Transverse colon (tissue), 4 donors: ENCODE data around the gene SHISA5. TPM values are rescaled to one million over a fixed set of nuclear protein-coding genes. Genes with fewer than 3 reads are reported as not detected.
A peak's percentile ranks its signal among the peaks of the same experiment; 100 is the strongest.

Experiments
- DNase-seq: peaks from one replicate; pipeline ENCODE4 v3.0.0-alpha.2; 2019
- H3K27ac ChIP-seq, 4 donors: fragments of 200-600 bp; sonication (generic); 2 replicates each; pipeline ENCODE4 v1.5.1; 2016 to 2018; ENCODE audit warnings: inconsistent platforms in 4 of 4
- H3K27me3 ChIP-seq: fragments of 200-600 bp; sonication (generic); 2 replicates; pipeline ENCODE4 v1.5.1; 2017; ENCODE audit warnings: inconsistent platforms
- H3K36me3 ChIP-seq, 4 donors: fragments of 200-600 bp; sonication (generic); 2 replicates each; pipeline ENCODE4 v1.5.1; 2017 to 2019; ENCODE audit warnings: inconsistent platforms in 4 of 4
- H3K4me1 ChIP-seq, 4 donors: fragments of 200-600 bp; sonication (generic); 2 replicates each; pipeline ENCODE4 v1.5.1; 2017 to 2020; ENCODE audit warnings: inconsistent platforms in 4 of 4
- H3K4me3 ChIP-seq, 4 donors: fragments of 200-600 bp; sonication (generic); 1 replicate in 1 of 4; 2 replicates in 3 of 4; pipeline versions ENCODE4 v1.5.1 to v1.6.1; 2017 to 2019; ENCODE audit warnings: inconsistent platforms in 4 of 4
- H3K9me3 ChIP-seq, 2 donors: fragments of 200-600 bp; sonication (generic); 2 replicates each; pipeline ENCODE4 v1.5.1; 2017 to 2019; ENCODE audit warnings: inconsistent platforms in 2 of 2
- EP300 ChIP-seq: sonication (generic); formaldehyde crosslinking; IDR thresholded peaks from one replicate; pipeline ENCODE4 v1.6.1; 2017; ENCODE audit warnings: antibody characterized with exemption, low read depth
- POLR2A ChIP-seq: fragments of 450-650 bp; IDR thresholded peaks from one replicate; pipeline ENCODE4 v1.6.1; 2016; ENCODE audit warnings: antibody characterized with exemption, mild to moderate bottlenecking, moderate library complexity
- POLR2AphosphoS5 ChIP-seq, 3 donors: sonication (generic); formaldehyde crosslinking; IDR thresholded peaks; one replicate each; pipeline ENCODE4 v1.6.1; 2016; ENCODE audit warnings: antibody characterized with exemption in 3 of 3
- WGBS, 2 donors: methylation state at CpG; one replicate each; pipeline ENCODE4 v1.1.5; 2018; ENCODE audit warnings: low coverage in 1 of 2; 5-methylcytosine and 5-hydroxymethylcytosine counted together
- in situ Hi-C, 4 donors: fragments of 200-750 bp; cut with MboI; loops; one replicate each; pipeline versions ENCODE4 v1.15.0 to v1.15.1; 2017; ENCODE audit warnings: low sequenced_read_pairs in 3 of 4, low pct_ligation_motif_present in 1 of 4, low pct_unique_long_range_greater_than_20kb in 1 of 4
- intact Hi-C: fragments of 100-400 bp; cut with DNase I; formaldehyde crosslinking; loops from one replicate; pipeline ENCODE4 v1.15.1; 2023; ENCODE audit warnings: low total_unique reads
- total RNA-seq, 4 donors: library from RNA; depleted of rRNA; stranded (reverse); fragments of >200 nt; gene quantifications; one replicate each; pipeline ENCODE4 v1.1.0, GENCODE V29; 2016
- TF ChIP-seq, protein P1 (sequence below), 5 experiments: fragments of 200-600 bp in 3 of 5; fragments of 450-650 bp in 2 of 5; sonication (generic) in 3 of 5; IDR thresholded peaks; 1 replicate in 2 of 5; 2 replicates in 3 of 5; pipeline ENCODE4 v1.5.1; 2016 to 2017; ENCODE audit warnings: antibody characterized with exemption in 5 of 5, inconsistent platforms in 3 of 5, mild to moderate bottlenecking in 2 of 5, moderate library complexity in 1 of 5

Gene SHISA5
- total RNA-seq, 4 donors from 2014 or later = 72.9 to 89.4 (median 80.8) TPM

DNA sequence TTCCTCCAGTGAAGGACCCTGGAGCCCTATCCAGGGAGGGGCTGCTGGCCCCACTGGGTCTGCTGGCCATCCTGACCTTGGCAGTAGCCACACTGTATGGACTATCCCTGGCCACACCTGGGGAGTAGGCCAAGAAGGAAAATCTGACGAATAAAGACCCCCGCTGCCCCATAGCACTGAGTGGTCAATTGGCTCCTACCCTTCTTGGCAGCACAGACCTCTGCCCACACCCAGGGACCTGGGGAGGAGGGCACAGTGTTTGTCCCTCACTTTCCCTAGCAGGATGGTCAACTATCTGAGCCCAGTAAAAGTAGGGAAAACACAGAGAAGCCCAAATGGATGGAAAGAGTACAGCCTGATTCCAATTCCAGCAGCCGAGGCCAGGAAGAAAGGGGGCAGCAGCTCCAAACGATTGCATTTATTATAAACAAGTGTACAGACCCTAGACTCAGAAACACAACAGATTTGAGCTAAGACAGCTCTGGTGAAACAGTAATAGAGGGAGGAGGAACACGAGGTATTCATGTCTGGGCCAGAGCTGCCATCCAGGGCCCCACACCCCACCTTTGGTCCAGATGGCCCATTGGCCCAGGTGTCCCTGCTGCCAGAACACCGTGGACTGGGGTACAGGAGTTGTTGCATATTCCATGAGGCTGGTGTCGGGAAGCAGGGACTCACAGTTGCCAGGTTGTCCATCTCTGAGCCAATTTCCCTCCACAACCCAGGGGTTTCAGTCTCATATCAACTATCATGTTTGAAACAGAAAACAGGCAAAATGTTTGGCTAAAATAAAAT lies 36.3 kb downstream of the SHISA5 start:
- in situ Hi-C loops (loop anchor here in 1 of 4 donors (10.0 kb wide), 1 partner anchor 77 kb away; no protein-coding TSS in a partner anchor), intact Hi-C loops (no loop called here)
- no peaks in the 10 kb centered on the region for H3K9me3 ChIP-seq
- peaks cover 56 to 77% (median 67%) of the 10 kb centered on the region in 4 donors for H3K4me1 ChIP-seq
- H3K36me3 ChIP-seq = no peaks in the 10 kb centered on the region
- H3K27me3 ChIP-seq = no peaks in the 10 kb centered on the region
- H3K4me3 ChIP-seq = peak overlapping the region in 1 of 4 donors; percentile 52
- WGBS, 2 donors = 53 to 61% methylated on average over 4 to 7 of the region's 7 CpGs
- peak overlapping the region; percentile 96 to 100 (median 99) for H3K27ac ChIP-seq
- DNase-seq = no peak
- TF ChIP-seq POLR2A = no peak
- no peak for TF ChIP-seq EP300
- TF ChIP-seq, protein P1, sequence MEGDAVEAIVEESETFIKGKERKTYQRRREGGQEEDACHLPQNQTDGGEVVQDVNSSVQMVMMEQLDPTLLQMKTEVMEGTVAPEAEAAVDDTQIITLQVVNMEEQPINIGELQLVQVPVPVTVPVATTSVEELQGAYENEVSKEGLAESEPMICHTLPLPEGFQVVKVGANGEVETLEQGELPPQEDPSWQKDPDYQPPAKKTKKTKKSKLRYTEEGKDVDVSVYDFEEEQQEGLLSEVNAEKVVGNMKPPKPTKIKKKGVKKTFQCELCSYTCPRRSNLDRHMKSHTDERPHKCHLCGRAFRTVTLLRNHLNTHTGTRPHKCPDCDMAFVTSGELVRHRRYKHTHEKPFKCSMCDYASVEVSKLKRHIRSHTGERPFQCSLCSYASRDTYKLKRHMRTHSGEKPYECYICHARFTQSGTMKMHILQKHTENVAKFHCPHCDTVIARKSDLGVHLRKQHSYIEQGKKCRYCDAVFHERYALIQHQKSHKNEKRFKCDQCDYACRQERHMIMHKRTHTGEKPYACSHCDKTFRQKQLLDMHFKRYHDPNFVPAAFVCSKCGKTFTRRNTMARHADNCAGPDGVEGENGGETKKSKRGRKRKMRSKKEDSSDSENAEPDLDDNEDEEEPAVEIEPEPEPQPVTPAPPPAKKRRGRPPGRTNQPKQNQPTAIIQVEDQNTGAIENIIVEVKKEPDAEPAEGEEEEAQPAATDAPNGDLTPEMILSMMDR (IDR thresholded peaks at IDR 0.05) = no peak

DNA sequence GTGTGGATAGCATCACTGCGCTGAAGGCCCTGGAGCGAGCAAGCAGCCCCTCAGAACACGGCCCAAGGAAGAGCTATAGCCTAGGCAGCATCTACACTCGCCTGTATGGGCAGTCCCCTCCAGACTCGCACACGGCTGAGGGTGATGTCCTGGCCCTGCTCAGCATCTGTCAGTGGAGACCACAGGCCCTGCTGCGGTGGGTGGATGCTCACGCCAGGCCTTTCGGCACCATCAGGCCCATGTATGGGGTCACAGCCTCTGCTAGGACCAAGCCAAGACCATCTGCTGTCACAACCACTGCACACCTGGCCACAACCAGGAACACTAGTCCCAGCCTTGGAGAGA lies 36.9 kb downstream of the SHISA5 start:
- Histone ChIP-seq H3K27me3 (no peaks in the 10 kb centered on the region), H3K4me3 (peak overlapping the region in 2 of 4 donors; percentile 45 to 52), H3K36me3 (no peaks in the 10 kb centered on the region), H3K4me1 (peaks cover 53 to 71% (median 63%) of the 10 kb centered on the region in 4 donors), H3K27ac (peak overlapping the region; percentile 96 to 100 (median 99)), H3K9me3 (no peaks in the 10 kb centered on the region)
- in situ Hi-C loops (loop anchor here in 1 of 4 donors (10.0 kb wide), 1 partner anchor 78 kb away; no protein-coding TSS in a partner anchor), intact Hi-C loops (no loop called here)
- no peak for DNase-seq
- TF ChIP-seq POLR2A (no peak), EP300 (no peak), POLR2AphosphoS5 (IDR thresholded peaks at IDR 0.05) (no peak)
- TF ChIP-seq, protein P1 (IDR thresholded peaks at IDR 0.05) = no peak
- 58% methylated on average over 4 of the region's 9 CpGs; no CpG with 5 or more reads in 1 of the 2 donors for WGBS, 2 donors

DNA sequence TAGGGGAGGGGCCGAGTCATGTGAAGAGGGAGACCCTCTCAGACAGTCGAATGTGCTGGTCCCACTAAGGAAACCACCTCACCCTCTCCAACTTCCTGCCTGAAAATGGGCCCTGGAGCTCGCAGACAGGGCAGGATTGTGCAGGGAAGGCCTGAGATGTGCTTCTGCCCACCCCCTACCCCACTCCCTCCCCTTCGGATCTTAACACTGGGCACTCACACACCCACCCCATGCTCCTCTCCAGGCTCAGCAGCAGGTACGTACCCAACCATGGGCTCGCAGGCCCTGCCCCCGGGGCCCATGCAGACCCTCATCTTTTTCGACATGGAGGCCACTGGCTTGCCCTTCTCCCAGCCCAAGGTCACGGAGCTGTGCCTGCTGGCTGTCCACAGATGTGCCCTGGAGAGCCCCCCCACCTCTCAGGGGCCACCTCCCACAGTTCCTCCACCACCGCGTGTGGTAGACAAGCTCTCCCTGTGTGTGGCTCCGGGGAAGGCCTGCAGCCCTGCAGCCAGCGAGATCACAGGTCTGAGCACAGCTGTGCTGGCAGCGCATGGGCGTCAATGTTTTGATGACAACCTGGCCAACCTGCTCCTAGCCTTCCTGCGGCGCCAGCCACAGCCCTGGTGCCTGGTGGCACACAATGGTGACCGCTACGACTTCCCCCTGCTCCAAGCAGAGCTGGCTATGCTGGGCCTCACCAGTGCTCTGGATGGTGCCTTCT lies 37.4 kb downstream of the SHISA5 start:
- in situ Hi-C loops = loop anchor here in 1 of 4 donors (10.0 kb wide), 1 partner anchor 78 kb away; no protein-coding TSS in a partner anchor
- intact Hi-C loops = no loop called here
- peak overlapping the region; percentile 96 to 100 (median 99) for H3K27ac ChIP-seq
- H3K36me3 ChIP-seq = no peaks in the 10 kb centered on the region
- H3K9me3 ChIP-seq = no peaks in the 10 kb centered on the region
- peak; percentile 48 for DNase-seq
- 6 to 20% methylated on average over 1 to 11 of the region's 19 CpGs for WGBS, 2 donors
- no peaks in the 10 kb centered on the region for H3K27me3 ChIP-seq
- TF ChIP-seq, protein P1 (IDR thresholded peaks at IDR 0.05) = no peak
- peak in 2 of 3 donors; percentile 11 to 28 for TF ChIP-seq POLR2AphosphoS5 (IDR thresholded peaks at IDR 0.05)
- TF ChIP-seq POLR2A = no peak
- TF ChIP-seq EP300 = no peak
- peaks cover 48 to 66% (median 57%) of the 10 kb centered on the region in 4 donors for H3K4me1 ChIP-seq
- H3K4me3 ChIP-seq = peak overlapping the region; percentile 37 to 52 (median 46)
